ENCODE results near the gene ZSCAN32. TPM values are rescaled to one million over a fixed set of nuclear protein-coding genes. Genes with fewer than 3 reads are reported as not detected.
A peak's percentile ranks its signal among the peaks of the same experiment; 100 is the strongest.

The ZSCAN32 gene
- total and polyA plus RNA-seq, 2 experiments from 2014 or later: 8.0 to 10.7 TPM

DNA sequence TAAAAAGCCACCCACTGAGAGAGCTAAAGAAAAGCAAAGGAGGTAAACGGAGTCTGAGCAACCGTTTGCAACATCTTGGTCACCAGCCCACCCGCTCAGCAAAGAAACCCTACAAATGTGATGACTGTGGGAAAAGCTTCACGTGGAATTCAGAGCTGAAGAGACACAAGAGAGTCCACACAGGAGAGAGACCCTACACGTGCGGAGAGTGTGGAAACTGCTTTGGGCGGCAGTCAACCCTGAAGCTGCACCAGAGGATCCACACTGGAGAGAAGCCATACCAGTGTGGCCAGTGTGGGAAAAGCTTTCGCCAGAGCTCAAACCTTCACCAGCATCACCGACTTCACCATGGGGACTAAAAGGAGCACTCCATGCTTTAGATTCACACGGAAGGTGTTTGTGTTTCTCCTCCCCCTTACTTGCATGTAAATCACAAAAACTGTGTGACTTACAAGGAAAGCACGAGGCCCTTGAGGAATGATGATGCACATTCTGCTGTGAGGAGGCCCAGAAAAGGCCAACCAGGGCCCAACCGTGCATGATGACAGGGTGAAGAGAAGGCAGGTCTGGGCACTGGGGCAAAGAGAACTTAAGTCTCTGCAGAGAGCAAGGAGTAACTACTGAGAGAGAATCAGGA lies 7.9 kb upstream of the ZSCAN32 start:
- Histone ChIP-seq H3K79me2 (ENCODE audit: insufficient read depth) (peaks cover 10% of the 10 kb centered on the region), H3K4me3 (no peak overlapping the region), H2AFZ (no peak overlapping the region), H4K20me1 (ENCODE audit: insufficient read depth) (no peaks in the 10 kb centered on the region), H3K9me3 (ENCODE audit: low read depth) (no peaks in the 10 kb centered on the region), H3K27ac (no peak overlapping the region), H3K4me2 (ENCODE audit: unreplicated experiment) (no peak overlapping the region), H3K4me1 (ENCODE audit: insufficient read depth) (no peaks in the 10 kb centered on the region), H3K9me2 (ENCODE audit: insufficient read depth) (no peaks in the 10 kb centered on the region), H3K9ac (no peak overlapping the region), H3K27me3 (replicated peaks; ENCODE audit: insufficient read depth) (no peaks in the 10 kb centered on the region), H3F3A (ENCODE audit: insufficient read depth) (no peaks in the 10 kb centered on the region), H3K36me3 (ENCODE audit: low read depth) (peaks cover 52% of the 10 kb centered on the region)
- in situ Hi-C loops (cut with MboI): no loop called here
- no peak for TF ChIP-seq EZH2phosphoT487 (IDR thresholded peaks at IDR 0.05; ENCODE audit: insufficient read depth, low read depth)
- no peak for TF ChIP-seq EZH2 (IDR thresholded peaks at IDR 0.05; ENCODE audit: insufficient read depth, poor library complexity, severe bottlenecking)
- DNase-seq: no peak
- 96 to 97% methylated on average over 12 of the region's 12 CpGs for WGBS, 2 experiments (ENCODE audit: low coverage in 1 of 2, low lambda C conversion rate in 2 of 2, missing lambda C conversion rate in 2 of 2)

- Histone ChIP-seq H3K9me3 (ENCODE audit: low read depth) (no peaks in the 10 kb centered on the region), H3K36me3 (ENCODE audit: low read depth) (peaks cover 26% of the 10 kb centered on the region)
- in situ Hi-C loops (cut with MboI): no loop called here
Observed at GRCh38 chr16:3401719-3402397, 1.1 kb upstream of the ZSCAN32 start.

GRCh38 chr16:3400446-3400778 lies 392 bp downstream of the ZSCAN32 start:
- in situ Hi-C loops (cut with MboI): no loop called here
- Histone ChIP-seq H3K27me3 (replicated peaks; ENCODE audit: insufficient read depth) (no peaks in the 10 kb centered on the region), H3K9me3 (ENCODE audit: low read depth) (no peaks in the 10 kb centered on the region), H3K27ac (peak overlapping the region; percentile 53), H3F3A (ENCODE audit: insufficient read depth) (peaks cover 9% of the 10 kb centered on the region; the same call in 1 of the 2 replicates), H3K79me2 (ENCODE audit: insufficient read depth) (peaks cover 79% of the 10 kb centered on the region), H3K4me2 (ENCODE audit: unreplicated experiment) (peak overlapping the region; percentile 84), H3K4me3 (peak overlapping the region; percentile 96), H3K9ac (peak overlapping the region; percentile 92), H2AFZ (peak overlapping the region; percentile 96), H3K9me2 (ENCODE audit: insufficient read depth) (no peaks in the 10 kb centered on the region), H3K36me3 (ENCODE audit: low read depth) (peaks cover 12% of the 10 kb centered on the region), H3K4me1 (ENCODE audit: insufficient read depth) (peaks cover 9% of the 10 kb centered on the region; the same call in 1 of the 2 replicates), H4K20me1 (ENCODE audit: insufficient read depth) (no peaks in the 10 kb centered on the region)
- DNase-seq: no peak
- 1 to 2% methylated on average over 17 to 18 of the region's 18 CpGs for WGBS, 2 experiments (ENCODE audit: low coverage in 1 of 2, low lambda C conversion rate in 2 of 2, missing lambda C conversion rate in 2 of 2)
- no peak for TF ChIP-seq EZH2phosphoT487 (IDR thresholded peaks at IDR 0.05; ENCODE audit: insufficient read depth, low read depth)
- no peak for TF ChIP-seq EZH2 (IDR thresholded peaks at IDR 0.05; ENCODE audit: insufficient read depth, poor library complexity, severe bottlenecking)

More at GRCh38 chr16:3401719-3402397, 1.1 kb upstream of the ZSCAN32 start:
- WGBS, 2 experiments (ENCODE audit: low coverage in 1 of 2, low lambda C conversion rate in 2 of 2, missing lambda C conversion rate in 2 of 2): 22 to 29% methylated on average over 17 of the region's 17 CpGs
- TF ChIP-seq EZH2 (IDR thresholded peaks at IDR 0.05; ENCODE audit: insufficient read depth, poor library complexity, severe bottlenecking) (no peak), EZH2phosphoT487 (IDR thresholded peaks at IDR 0.05; ENCODE audit: insufficient read depth, low read depth) (no peak)
- peaks cover 65% of the 10 kb centered on the region for H3K79me2 ChIP-seq (ENCODE audit: insufficient read depth)
- H2AFZ ChIP-seq: peak overlapping the region; percentile 96
- peak overlapping the region; percentile 96 for H3K4me3 ChIP-seq
- no peaks in the 10 kb centered on the region for H3K9me2 ChIP-seq (ENCODE audit: insufficient read depth)
- peak overlapping the region; percentile 71 for H3K27ac ChIP-seq
- H3K27me3 ChIP-seq (replicated peaks; ENCODE audit: insufficient read depth): no peaks in the 10 kb centered on the region
- peak; percentile 42 for DNase-seq
- H3K4me2 ChIP-seq (ENCODE audit: unreplicated experiment): peak overlapping the region; percentile 93
- H3K4me1 ChIP-seq (ENCODE audit: insufficient read depth): peaks cover 9% of the 10 kb centered on the region; the same call in 1 of the 2 replicates
- peaks cover 9% of the 10 kb centered on the region; the same call in 1 of the 2 replicates for H3F3A ChIP-seq (ENCODE audit: insufficient read depth)
- peak overlapping the region; percentile 92 for H3K9ac ChIP-seq
- no peaks in the 10 kb centered on the region for H4K20me1 ChIP-seq (ENCODE audit: insufficient read depth)

DNA sequence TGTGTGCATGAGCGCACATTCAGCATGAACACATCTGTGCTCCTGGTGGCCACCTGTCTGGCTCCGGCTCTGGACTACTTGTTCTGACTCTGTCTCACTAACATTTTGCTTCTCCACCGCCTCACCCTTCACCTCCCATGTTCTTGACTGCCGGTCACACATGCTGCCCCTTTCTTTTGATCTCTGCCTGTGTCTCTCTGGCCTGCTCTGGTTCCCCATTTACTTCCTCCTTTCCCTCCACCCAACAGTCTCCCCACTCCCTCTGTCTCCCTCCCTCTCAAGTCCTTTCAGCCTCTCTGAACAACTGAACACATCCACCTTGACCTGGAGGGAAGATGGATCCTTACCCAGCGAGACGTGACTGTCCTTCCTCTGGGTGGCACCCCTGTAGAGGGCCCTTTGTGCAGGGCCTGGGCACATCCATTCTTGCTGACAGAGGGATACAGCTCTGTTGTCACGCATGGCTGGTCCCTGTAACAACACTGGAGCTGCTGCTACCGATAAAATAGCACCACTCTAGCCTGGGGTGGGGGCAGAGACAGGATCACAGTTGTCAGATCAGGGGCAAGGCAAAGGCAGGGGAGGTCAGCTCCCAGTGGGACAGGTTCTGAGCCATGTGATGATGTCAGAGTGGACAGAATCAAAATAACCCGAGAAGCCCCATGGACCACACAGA lies 11.0 kb downstream of the ZSCAN32 start:
- H3K4me3 ChIP-seq: no peak overlapping the region
- TF ChIP-seq EZH2 (IDR thresholded peaks at IDR 0.05; ENCODE audit: insufficient read depth, poor library complexity, severe bottlenecking) (no peak), EZH2phosphoT487 (IDR thresholded peaks at IDR 0.05; ENCODE audit: insufficient read depth, low read depth) (no peak)
- 87 to 88% methylated on average over 9 of the region's 9 CpGs for WGBS, 2 experiments (ENCODE audit: low coverage in 1 of 2, low lambda C conversion rate in 2 of 2, missing lambda C conversion rate in 2 of 2)
- no peak for DNase-seq
- H2AFZ ChIP-seq: no peak overlapping the region
- no peaks in the 10 kb centered on the region for H3F3A ChIP-seq (ENCODE audit: insufficient read depth)
- H3K27me3 ChIP-seq (replicated peaks; ENCODE audit: insufficient read depth): no peaks in the 10 kb centered on the region
- no peak overlapping the region for H3K4me2 ChIP-seq (ENCODE audit: unreplicated experiment)
- H3K4me1 ChIP-seq (ENCODE audit: insufficient read depth): no peaks in the 10 kb centered on the region
- in situ Hi-C loops (cut with MboI): no loop called here
- no peak overlapping the region for H3K27ac ChIP-seq
- no peaks in the 10 kb centered on the region for H3K9me3 ChIP-seq (ENCODE audit: low read depth)
- H4K20me1 ChIP-seq (ENCODE audit: insufficient read depth): no peaks in the 10 kb centered on the region
- peaks cover 59% of the 10 kb centered on the region for H3K36me3 ChIP-seq (ENCODE audit: low read depth)
- H3K9me2 ChIP-seq (ENCODE audit: insufficient read depth): no peaks in the 10 kb centered on the region
- H3K9ac ChIP-seq: no peak overlapping the region
- H3K79me2 ChIP-seq (ENCODE audit: insufficient read depth): peaks cover 57% of the 10 kb centered on the region
